ENCODE results near the gene HSD3B2.

HSD3B2 gene

GRCh38 chr1:119414950-119415349 lies at the start of gene HSD3B2:
TSS of gene HSD3B2 (plus strand) at chr1:119415150. CDS start at chr1:119415420, 270 bp downstream.
- Histone ChIP-seq H3K4me3 (ENCODE audit: low read depth in 1 of 2, low read length in 1 of 2) (no peak within 1 kb of the TSS), H3K27ac (no peak within 1 kb of the TSS), H3K9me3 (no peaks in the 10 kb centered on the region), H3K27me3 (peaks cover 3% of the 10 kb centered on the region), H3K36me3 (no peaks in the 10 kb centered on the region), H3K4me1 (ENCODE audit: control insufficient read depth in 1 of 2, insufficient read depth in 1 of 2, low read depth in 1 of 2, low read length in 1 of 2) (no peaks in the 10 kb centered on the region)
- no peak for TF ChIP-seq CTCF (IDR thresholded peaks at IDR 0.05)

- no peak for TF ChIP-seq CTCF (IDR thresholded peaks at IDR 0.05)
- no peaks in the 10 kb centered on the region for H3K4me1 ChIP-seq (ENCODE audit: control insufficient read depth in 1 of 2, insufficient read depth in 1 of 2, low read depth in 1 of 2, low read length in 1 of 2)
These were observed 48.5 kb upstream of the HSD3B2 start for GRCh38 chr1:119366424-119366823.

GRCh38 chr1:119367432-119368124 lies 47.4 kb upstream of the HSD3B2 start:
- Histone ChIP-seq H3K27me3 (peaks cover 8% of the 10 kb centered on the region), H3K4me1 (ENCODE audit: control insufficient read depth in 1 of 2, insufficient read depth in 1 of 2, low read depth in 1 of 2, low read length in 1 of 2) (no peaks in the 10 kb centered on the region), H3K36me3 (no peaks in the 10 kb centered on the region), H3K27ac (no peak overlapping the region), H3K9me3 (no peaks in the 10 kb centered on the region), H3K4me3 (ENCODE audit: low read depth in 1 of 2, low read length in 1 of 2) (no peak overlapping the region)
- no peak for TF ChIP-seq CTCF (IDR thresholded peaks at IDR 0.05)

More at GRCh38 chr1:119366424-119366823, 48.5 kb upstream of the HSD3B2 start:
- Histone ChIP-seq H3K36me3 (no peaks in the 10 kb centered on the region), H3K9me3 (no peaks in the 10 kb centered on the region), H3K27ac (no peak overlapping the region), H3K4me3 (ENCODE audit: low read depth in 1 of 2, low read length in 1 of 2) (no peak overlapping the region), H3K27me3 (peaks cover 4% of the 10 kb centered on the region)

GRCh38 chr1:119368554-119368953 lies 46.4 kb upstream of the HSD3B2 start, which contains the start of gene HAO2:
TSS of gene HAO2 (plus strand) at chr1:119368785. CDS start at chr1:119381086, 12,301 bp downstream.
- Histone ChIP-seq H3K36me3 (no peaks in the 10 kb centered on the region), H3K9me3 (no peaks in the 10 kb centered on the region)

GRCh38 chr1:119370748-119371147 lies 44.2 kb upstream of the HSD3B2 start:
- no peak overlapping the region for H3K27ac ChIP-seq
- no peak for TF ChIP-seq CTCF (IDR thresholded peaks at IDR 0.05)
- no peaks in the 10 kb centered on the region for H3K9me3 ChIP-seq
- H3K4me1 ChIP-seq (ENCODE audit: control insufficient read depth in 1 of 2, insufficient read depth in 1 of 2, low read depth in 1 of 2, low read length in 1 of 2): no peaks in the 10 kb centered on the region
- peaks cover 19% of the 10 kb centered on the region for H3K27me3 ChIP-seq
- H3K36me3 ChIP-seq: no peaks in the 10 kb centered on the region
- no peak overlapping the region for H3K4me3 ChIP-seq (ENCODE audit: low read depth in 1 of 2, low read length in 1 of 2)

More at GRCh38 chr1:119368554-119368953, 46.4 kb upstream of the HSD3B2 start, which contains the start of gene HAO2:
- Histone ChIP-seq H3K27ac (no peak within 1 kb of the TSS), H3K4me3 (ENCODE audit: low read depth in 1 of 2, low read length in 1 of 2) (no peak within 1 kb of the TSS), H3K27me3 (peaks cover 18% of the 10 kb centered on the region), H3K4me1 (ENCODE audit: control insufficient read depth in 1 of 2, insufficient read depth in 1 of 2, low read depth in 1 of 2, low read length in 1 of 2) (no peaks in the 10 kb centered on the region)
- no peak for TF ChIP-seq CTCF (IDR thresholded peaks at IDR 0.05)

Data from neutrophil (primary cell).